Activated CD4-positive, alpha-beta T cell treated with anti-CD3 and anti-CD28 coated beads, Interleukin-10, Interleukin-2, amounts not matched to agents 100 ng/mL and 50 ng/mL, durations not matched to agents 16 hours and 8 hours (primary cell): ENCODE results near the gene MUC13.
A peak's percentile ranks its signal among the peaks of the same experiment; 100 is the strongest.
"Not testable (repeated sequence)": the region's sequence is repeated elsewhere in the genome, so short reads cannot be mapped to it uniquely, and the experiment has no call there.

Experiments used
- DNase-seq: peaks from one replicate; pipeline ENCODE4 v3.0.0-alpha.2; 2020

MUC13 gene, protein sequence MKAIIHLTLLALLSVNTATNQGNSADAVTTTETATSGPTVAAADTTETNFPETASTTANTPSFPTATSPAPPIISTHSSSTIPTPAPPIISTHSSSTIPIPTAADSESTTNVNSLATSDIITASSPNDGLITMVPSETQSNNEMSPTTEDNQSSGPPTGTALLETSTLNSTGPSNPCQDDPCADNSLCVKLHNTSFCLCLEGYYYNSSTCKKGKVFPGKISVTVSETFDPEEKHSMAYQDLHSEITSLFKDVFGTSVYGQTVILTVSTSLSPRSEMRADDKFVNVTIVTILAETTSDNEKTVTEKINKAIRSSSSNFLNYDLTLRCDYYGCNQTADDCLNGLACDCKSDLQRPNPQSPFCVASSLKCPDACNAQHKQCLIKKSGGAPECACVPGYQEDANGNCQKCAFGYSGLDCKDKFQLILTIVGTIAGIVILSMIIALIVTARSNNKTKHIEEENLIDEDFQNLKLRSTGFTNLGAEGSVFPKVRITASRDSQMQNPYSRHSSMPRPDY

GRCh38 chr3:124934577-124934976, at the start of gene MUC13:
MUC13 (minus strand) TSS chr3:124934751; CDS start chr3:124934712, 39 bp downstream.
- DNase-seq = no peak

- no peak for DNase-seq
These were observed 48.3 kb upstream of the MUC13 start for GRCh38 chr3:124982855-124983254.

DNA sequence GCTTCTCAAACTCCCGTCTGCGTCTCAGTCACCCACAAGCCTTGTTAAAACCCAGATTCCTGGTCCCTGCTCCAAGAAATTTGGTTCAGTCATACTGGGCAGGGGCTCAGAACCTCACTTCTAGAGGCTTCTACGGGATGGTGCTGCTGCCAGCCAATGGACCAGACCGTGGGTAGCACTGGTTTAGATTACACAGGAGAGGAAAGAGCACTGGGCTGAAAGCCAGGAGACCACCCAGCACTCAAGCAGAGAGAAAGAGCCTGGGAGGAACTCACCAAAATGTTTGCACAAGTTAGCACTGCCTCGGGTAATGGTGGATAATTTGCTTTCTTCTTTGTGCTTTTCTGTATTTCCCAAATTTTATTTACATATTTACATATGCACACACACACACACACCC, 46.9 kb upstream of the MUC13 start:
- DNase-seq = no peak

DNA sequence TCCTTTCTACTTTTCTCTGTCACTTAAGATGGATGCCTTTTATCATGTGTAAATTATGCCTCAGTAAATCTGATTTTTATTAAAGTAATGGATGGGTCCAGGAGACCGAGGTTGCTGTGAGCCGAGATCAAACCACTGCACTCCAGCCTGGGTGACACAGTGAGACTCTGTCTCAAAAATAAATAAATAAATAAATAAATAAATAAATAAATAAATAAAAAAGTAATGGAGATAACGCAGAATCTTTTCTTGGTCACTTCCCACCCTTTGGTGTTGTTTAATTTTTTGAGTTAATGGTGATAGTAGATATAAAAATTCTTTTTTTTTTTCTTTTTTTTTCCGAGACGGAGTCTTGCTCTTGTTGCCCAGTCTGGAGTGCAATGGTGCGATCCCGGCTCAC, 44.1 kb upstream of the MUC13 start:
- no peak for DNase-seq

- no peak for DNase-seq
These were observed 41.8 kb upstream of the MUC13 start for GRCh38 chr3:124976383-124976782.

DNA sequence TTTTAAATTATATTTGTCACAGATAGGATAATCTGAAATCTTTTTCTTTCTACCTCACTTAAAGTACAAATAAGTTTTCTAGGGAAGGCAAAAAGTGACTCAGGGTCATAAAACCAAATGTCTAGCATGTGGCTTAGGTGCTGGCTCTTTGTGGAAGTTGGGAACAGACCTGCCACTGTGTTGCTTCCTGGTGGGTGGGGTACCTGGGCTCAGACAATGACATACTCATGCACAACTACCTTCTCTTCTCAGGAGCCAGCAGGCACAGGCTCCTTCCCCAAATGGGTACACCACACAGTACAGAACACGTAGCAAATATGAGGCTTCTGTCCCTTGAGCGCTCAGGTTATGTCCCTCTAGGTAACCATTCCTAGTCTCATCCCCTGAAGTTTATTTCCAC, 40.1 kb upstream of the MUC13 start:
- DNase-seq = no peak

GRCh38 chr3:124973290-124973689, 38.7 kb upstream of the MUC13 start:
- DNase-seq = no peak

DNA sequence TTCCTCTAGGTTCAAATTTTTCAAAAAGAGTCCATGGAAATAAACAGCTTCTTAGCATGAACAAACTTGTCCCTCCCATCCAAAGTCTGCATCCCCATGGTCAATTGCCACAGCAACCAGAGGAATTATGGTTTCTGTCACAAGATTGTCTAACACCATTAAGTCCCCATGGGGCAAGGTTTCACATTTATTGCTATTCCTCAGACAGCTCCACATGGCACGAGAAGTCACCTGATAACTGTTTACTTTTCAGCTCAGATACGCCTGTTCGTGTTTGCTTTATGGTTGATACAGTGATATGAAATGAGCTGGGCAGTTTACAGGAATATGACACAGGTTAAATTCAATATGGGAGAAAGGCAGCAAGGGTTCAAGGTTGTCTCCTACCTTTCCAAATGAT, 37.9 kb upstream of the MUC13 start:
- DNase-seq = no peak

GRCh38 chr3:124969963-124970722, 35.6 kb upstream of the MUC13 start:
- DNase-seq = no peak

GRCh38 chr3:124969190-124969589, 34.6 kb upstream of the MUC13 start:
- DNase-seq = peak; percentile 25

- no peak for DNase-seq
These were observed 33.4 kb upstream of the MUC13 start for GRCh38 chr3:124967964-124968363.

- DNase-seq = no peak
These were observed 32.2 kb upstream of the MUC13 start for GRCh38 chr3:124966521-124967445.

- no peak for DNase-seq
These were observed 30.9 kb upstream of the MUC13 start for GRCh38 chr3:124965413-124965812.

- DNase-seq = no peak
These were observed 29.8 kb upstream of the MUC13 start for GRCh38 chr3:124964387-124964786.

GRCh38 chr3:124963755-124964154, 29.2 kb upstream of the MUC13 start:
- DNase-seq = no peak

GRCh38 chr3:124962403-124962940, 27.9 kb upstream of the MUC13 start:
- no peak for DNase-seq

DNA sequence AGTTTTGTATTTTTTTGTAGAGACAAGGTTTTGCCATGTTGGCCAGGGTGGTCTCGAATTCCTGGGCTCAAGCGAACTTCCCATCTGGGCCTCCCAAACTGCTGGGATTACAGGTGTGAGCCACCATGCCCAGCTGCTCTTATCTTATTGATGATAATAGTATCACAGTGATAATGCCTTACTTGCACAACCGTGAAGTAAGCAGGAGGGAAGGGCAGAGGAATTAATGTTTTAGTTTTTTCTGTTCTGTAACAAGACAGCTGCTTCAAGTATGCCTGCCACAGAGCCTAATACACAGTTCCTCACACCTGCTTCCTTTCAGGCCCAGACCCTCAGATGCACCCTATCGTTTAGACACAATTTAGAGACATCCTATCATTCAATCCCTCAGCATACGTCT, 26.1 kb upstream of the MUC13 start:
- DNase-seq = no peak

GRCh38 chr3:124960105-124960504, 25.6 kb upstream of the MUC13 start:
- DNase-seq = no peak

- DNase-seq = not testable (repeated sequence)
These were observed 23.4 kb upstream of the MUC13 start for GRCh38 chr3:124957951-124958350.

- DNase-seq = no peak
These were observed 17.8 kb upstream of the MUC13 start for GRCh38 chr3:124952282-124952855.

- no peak for DNase-seq
These were observed 17.1 kb upstream of the MUC13 start for GRCh38 chr3:124951511-124952281.
